C4-2B (cell line): ENCODE measurements around the gene ZIK1.

Experiments
- ZFX ChIP-seq: fragments of 450-650 bp; IDR thresholded peaks from 2 replicates; pipeline ENCODE4 v1.6.1; 2017
- TF ChIP-seq, protein P1 (sequence below): fragments of 450-650 bp; conservative IDR thresholded peaks from 2 replicates; pipeline ENCODE4 v1.5.1; 2017; ENCODE audit warnings: mild to moderate bottlenecking

DNA sequence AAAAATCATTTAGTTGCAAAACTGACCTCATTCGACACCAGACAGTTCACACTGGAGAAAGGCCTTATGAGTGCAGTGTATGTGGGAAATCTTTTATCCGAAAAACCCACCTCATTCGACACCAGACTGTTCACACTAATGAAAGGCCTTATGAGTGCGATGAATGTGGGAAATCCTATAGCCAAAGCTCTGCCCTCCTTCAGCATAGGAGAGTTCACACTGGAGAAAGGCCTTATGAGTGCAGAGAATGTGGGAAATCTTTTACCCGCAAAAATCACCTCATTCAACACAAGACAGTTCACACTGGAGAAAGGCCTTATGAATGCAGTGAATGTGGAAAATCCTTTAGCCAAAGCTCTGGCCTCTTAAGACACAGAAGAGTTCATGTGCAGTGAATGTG is 23.0 kb downstream of the ZIK1 start:
- TF ChIP-seq, protein P1, sequence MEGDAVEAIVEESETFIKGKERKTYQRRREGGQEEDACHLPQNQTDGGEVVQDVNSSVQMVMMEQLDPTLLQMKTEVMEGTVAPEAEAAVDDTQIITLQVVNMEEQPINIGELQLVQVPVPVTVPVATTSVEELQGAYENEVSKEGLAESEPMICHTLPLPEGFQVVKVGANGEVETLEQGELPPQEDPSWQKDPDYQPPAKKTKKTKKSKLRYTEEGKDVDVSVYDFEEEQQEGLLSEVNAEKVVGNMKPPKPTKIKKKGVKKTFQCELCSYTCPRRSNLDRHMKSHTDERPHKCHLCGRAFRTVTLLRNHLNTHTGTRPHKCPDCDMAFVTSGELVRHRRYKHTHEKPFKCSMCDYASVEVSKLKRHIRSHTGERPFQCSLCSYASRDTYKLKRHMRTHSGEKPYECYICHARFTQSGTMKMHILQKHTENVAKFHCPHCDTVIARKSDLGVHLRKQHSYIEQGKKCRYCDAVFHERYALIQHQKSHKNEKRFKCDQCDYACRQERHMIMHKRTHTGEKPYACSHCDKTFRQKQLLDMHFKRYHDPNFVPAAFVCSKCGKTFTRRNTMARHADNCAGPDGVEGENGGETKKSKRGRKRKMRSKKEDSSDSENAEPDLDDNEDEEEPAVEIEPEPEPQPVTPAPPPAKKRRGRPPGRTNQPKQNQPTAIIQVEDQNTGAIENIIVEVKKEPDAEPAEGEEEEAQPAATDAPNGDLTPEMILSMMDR: no peak
- no peak for TF ChIP-seq ZFX
